IMR-90 (cell line): ENCODE results near the gene EGFL7. TPM values are rescaled to one million over a fixed set of nuclear protein-coding genes. Genes with fewer than 3 reads are reported as not detected.
A peak's percentile ranks its signal among the peaks of the same experiment; 100 is the strongest.

Experiments used
- ATAC-seq: fragments of 200-7000 bp; cut with Tn5 transposase; 2 replicates; pipeline ENCODE4 v1.9.1; 2020; ENCODE audit warnings: low read depth, mild to moderate bottlenecking, moderate library complexity
- BruUV-seq: library from RNA; stranded (reverse); fragments of 400-500 nt; replicated peaks from 2 replicates; lab custom pipeline; 2021; lab: Mats Ljungman, UMichigan
- CTCF ChIA-PET: fragments of 300-600 bp; formaldehyde crosslinking; extraction: SDS; loops from one replicate; lab custom pipeline; 2021; ENCODE audit warnings: antibody characterized with exemption; lab: Yijun Ruan, JAX
- POLR2A ChIA-PET: fragments of 300-600 bp; sonication (Branson Sonifier 250); formaldehyde crosslinking; loops from one replicate; lab custom pipeline; 2022; ENCODE audit warnings: antibody characterized with exemption; ENCODE audit not compliant: unreplicated experiment; lab: Charles Lee
- DNase-seq: peaks from one replicate; pipeline ENCODE4 v3.0.0; 2013
- H2AFZ ChIP-seq: replicated peaks from 2 replicates; pipeline ENCODE3; 2013; ENCODE audit warnings: low read length, mild to moderate bottlenecking; ENCODE audit not compliant: poor library complexity
- H2AK5ac ChIP-seq: 2 replicates; pipeline ENCODE4 v1.6.1; 2013; ENCODE audit warnings: low read depth, low read length, inconsistent platforms
- H2AK9ac ChIP-seq: replicated peaks from 2 replicates; pipeline ENCODE3; 2013; ENCODE audit warnings: mild to moderate bottlenecking, low read depth, low read length, moderate library complexity; ENCODE audit not compliant: poor library complexity
- H2BK120ac ChIP-seq: 2 replicates; pipeline ENCODE4 v1.6.1; 2013; ENCODE audit warnings: low read depth, low read length, inconsistent platforms
- H2BK15ac ChIP-seq: 3 replicates; pipeline ENCODE4 v1.6.1; 2013; ENCODE audit warnings: low read depth, low read length, inconsistent platforms
- H2BK20ac ChIP-seq: 2 replicates; pipeline ENCODE4 v1.6.1; 2013; ENCODE audit warnings: low read depth, mild to moderate bottlenecking, inconsistent platforms, low read length, moderate library complexity
- H2BK5ac ChIP-seq: 2 replicates; pipeline ENCODE4 v1.6.1; 2013; ENCODE audit warnings: mild to moderate bottlenecking, low read depth, low read length, inconsistent platforms; ENCODE audit not compliant: poor library complexity, severe bottlenecking
- H3K14ac ChIP-seq: replicated peaks from 2 replicates; pipeline ENCODE4 v1.6.1; 2013; ENCODE audit warnings: low read depth, low read length, inconsistent platforms
- H3K18ac ChIP-seq: 2 replicates; pipeline ENCODE4 v1.6.1; 2013; ENCODE audit warnings: low read depth, low read length, control low read depth
- H3K23ac ChIP-seq: 2 replicates; pipeline ENCODE4 v1.6.1; 2013; ENCODE audit warnings: low read depth, low read length, inconsistent platforms
- H3K27ac ChIP-seq: 2 replicates; pipeline ENCODE4 v1.5.1; 2013; ENCODE audit warnings: mild to moderate bottlenecking, control low read depth, low read length; ENCODE audit not compliant: insufficient read depth
- H3K27me3 ChIP-seq: 2 replicates; pipeline ENCODE4 v1.6.1; 2013; ENCODE audit warnings: low read length; ENCODE audit not compliant: control insufficient read depth, insufficient read depth
- H3K36me3 ChIP-seq: 2 replicates; pipeline ENCODE4 v1.6.1; 2013; ENCODE audit warnings: low read length, mixed read lengths; ENCODE audit not compliant: control insufficient read depth, insufficient read depth
- H3K4ac ChIP-seq: 2 replicates; pipeline ENCODE4 v1.6.1; 2013; ENCODE audit warnings: low read depth, low read length, inconsistent platforms
- H3K4me1 ChIP-seq: 2 replicates; pipeline ENCODE4 v1.6.1; 2013; ENCODE audit warnings: low read length, mixed read lengths; ENCODE audit not compliant: control insufficient read depth, insufficient read depth
- H3K4me2 ChIP-seq: 2 replicates; pipeline ENCODE4 v1.6.1; 2013; ENCODE audit warnings: low read depth, mild to moderate bottlenecking, control low read depth, low read length, moderate library complexity
- H3K4me3 ChIP-seq: 2 replicates; pipeline ENCODE4 v1.5.1; 2013; ENCODE audit warnings: low read depth, mild to moderate bottlenecking, control low read depth, low read length, moderate library complexity; ENCODE audit not compliant: insufficient read depth
- H3K56ac ChIP-seq: 2 replicates; pipeline ENCODE4 v1.6.1; 2013; ENCODE audit warnings: low read length, inconsistent platforms; ENCODE audit not compliant: insufficient read depth; ENCODE audit errors: extremely low read depth
- H3K79me1 ChIP-seq, 2 experiments: 2 replicates each; pipeline ENCODE4 v1.6.1; 2013; ENCODE audit warnings: low read length in 2 of 2, inconsistent platforms in 1 of 2, low read depth in 1 of 2
- H3K9ac ChIP-seq: 2 replicates; pipeline ENCODE4 v1.6.1; 2013; ENCODE audit warnings: low read depth, low read length, control low read depth
- H3K9me1 ChIP-seq: 2 replicates; pipeline ENCODE4 v1.6.1; 2013; ENCODE audit warnings: low read length, inconsistent platforms; ENCODE audit not compliant: insufficient read depth
- H3K9me3 ChIP-seq: 2 replicates; pipeline ENCODE4 v1.6.1; 2013; ENCODE audit warnings: low read length; ENCODE audit not compliant: control insufficient read depth, insufficient read depth
- H4K20me1 ChIP-seq: 2 replicates; pipeline ENCODE4 v1.6.1; 2013; ENCODE audit warnings: low read length, inconsistent platforms; ENCODE audit not compliant: insufficient read depth
- H4K5ac ChIP-seq: 2 replicates; pipeline ENCODE4 v1.6.1; 2013; ENCODE audit warnings: mild to moderate bottlenecking, low read depth, low read length, control low read depth
- H4K8ac ChIP-seq, 2 experiments: 2 replicates each; pipeline ENCODE4 v1.6.1; 2013; ENCODE audit warnings: low read depth in 2 of 2, low read length in 2 of 2, control low read depth in 1 of 2, inconsistent platforms in 1 of 2
- H4K91ac ChIP-seq: 2 replicates; pipeline ENCODE4 v1.6.1; 2013; ENCODE audit warnings: low read depth, low read length, inconsistent platforms; ENCODE audit not compliant: insufficient read depth
- BHLHE40 ChIP-seq: fragments of 150-350 bp; IDR thresholded peaks from 2 replicates; pipeline ENCODE4 v1.6.1; 2016; ENCODE audit warnings: mild to moderate bottlenecking, low read depth, low read length
- MAZ ChIP-seq: IDR thresholded peaks from 2 replicates; pipeline ENCODE4 v1.6.1; 2012; ENCODE audit warnings: low read depth, mild to moderate bottlenecking, low read length, improper control_type of control experiment, moderate library complexity, borderline replicate concordance
- MXI1 ChIP-seq: IDR thresholded peaks from 2 replicates; pipeline ENCODE4 v1.6.1; 2012; ENCODE audit warnings: low read depth, mild to moderate bottlenecking, low read length, moderate library complexity, borderline replicate concordance
- RFX5 ChIP-seq: IDR thresholded peaks from 2 replicates; pipeline ENCODE4 v1.8.0; 2012; ENCODE audit warnings: low read depth, mild to moderate bottlenecking, low read length, moderate library complexity
- WGBS, 2 experiments: methylation state at CpG; one replicate each; pipeline versions ENCODE4 v1.1.5 to v1.1.7; 2013; ENCODE audit warnings: missing lambda C conversion rate in 2 of 2; ENCODE audit not compliant: insufficient read length in 1 of 2; ENCODE audit errors: extremely low coverage in 2 of 2; 5-methylcytosine and 5-hydroxymethylcytosine counted together
- dilution Hi-C: fragments of 300-500 bp; cut with HindIII; formaldehyde crosslinking; loops from one replicate; pipeline ENCODE4 v1.14.3; 2018; ENCODE audit warnings: low sequenced_read_pairs; ENCODE audit not compliant: unreplicated experiment
- in situ Hi-C: fragments of 300-500 bp; cut with MboI; formaldehyde crosslinking; loops from 3 replicates; pipeline ENCODE4 v1.14.3; 2019; ENCODE audit warnings: low sequenced_read_pairs, inconsistent platforms, mixed read lengths
- intact Hi-C: fragments of 100-400 bp; cut with micrococcal nuclease; formaldehyde crosslinking; loops from 2 replicates; pipeline ENCODE4 v1.10.0; 2022
- polyA plus RNA-seq, 3 experiments: library from polyadenylated mRNA; depleted of rRNA; stranded (reverse); fragments of >200 nt; gene quantifications; 2 replicates each; pipeline ENCODE4 v1.2.3, GENCODE V29; 2012; ENCODE audit warnings: low replicate concordance in 1 of 3
- total RNA-seq: library from RNA; depleted of rRNA; stranded (reverse); fragments of >200 nt; gene quantifications from 2 replicates; pipeline ENCODE4 v1.2.3, GENCODE V29; 2012
- TF ChIP-seq, protein P1 (sequence below): fragments of 150-350 bp; IDR thresholded peaks from 2 replicates; pipeline ENCODE4 v1.6.1; 2016; ENCODE audit warnings: low read depth, mild to moderate bottlenecking, low read length, moderate library complexity, borderline replicate concordance
- TF ChIP-seq, protein P2 (sequence below): fragments of 150-350 bp; IDR thresholded peaks from 2 replicates; pipeline ENCODE4 v1.6.1; 2017; ENCODE audit warnings: mild to moderate bottlenecking, antibody characterized with exemption, low read length, low read depth

Gene EGFL7
- total and polyA plus RNA-seq, 2 of the 4 experiments (the other 2 are of a cell fraction): 2.2 to 10.4 TPM

DNA sequence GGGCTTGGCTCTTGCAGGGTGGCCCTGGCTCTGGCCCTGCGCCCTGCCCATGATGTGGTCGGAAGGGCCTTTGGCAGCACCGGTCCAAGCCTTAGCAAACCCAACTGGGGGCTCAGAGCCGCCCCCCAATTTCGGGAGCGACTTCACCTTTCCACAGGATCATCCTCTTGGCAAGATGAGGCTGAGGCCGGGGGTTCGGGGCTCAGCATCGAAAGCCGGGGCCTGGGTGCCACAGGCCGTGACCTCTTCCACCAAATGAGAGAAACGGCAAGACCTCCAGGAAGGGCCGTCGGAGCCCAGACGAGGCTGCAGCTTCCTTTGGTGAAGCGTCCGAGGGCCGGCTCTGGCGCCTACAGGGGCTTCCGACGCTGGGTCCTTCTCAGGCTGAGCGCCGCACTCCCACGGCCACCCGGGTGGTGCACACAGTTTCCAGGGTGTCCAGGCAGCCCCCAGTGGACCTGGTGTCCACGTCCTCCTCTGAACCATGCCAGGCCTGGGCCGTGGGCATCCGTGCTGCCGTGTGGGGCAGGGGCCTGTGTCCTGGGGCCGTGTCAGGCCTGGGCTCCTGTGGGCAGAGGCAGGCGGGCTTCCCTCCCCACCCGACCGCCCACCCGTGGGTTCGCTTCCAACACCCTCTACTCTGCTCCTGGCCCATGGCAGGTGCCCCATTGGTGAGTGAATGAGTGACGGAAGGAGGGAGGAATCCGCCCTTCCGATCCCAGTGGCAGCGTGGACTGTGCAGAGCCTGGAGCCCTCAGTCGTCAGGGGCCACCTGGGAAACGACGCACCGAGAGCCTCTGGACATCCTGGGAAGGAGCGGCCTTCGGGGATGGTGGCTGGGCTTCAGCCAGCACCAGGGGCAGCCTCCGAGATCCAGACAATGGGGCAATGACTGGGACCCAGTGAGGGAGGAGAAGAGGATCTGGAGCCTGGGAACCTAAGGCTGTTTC, 29.7 kb downstream of the EGFL7 start:
- no peak overlapping the region for H3K23ac ChIP-seq
- POLR2A ChIA-PET: no interaction called here
- dilution Hi-C loops: no loop called here
- no peak overlapping the region for H2BK120ac ChIP-seq
- H2BK5ac ChIP-seq: no peak overlapping the region
- H4K5ac ChIP-seq: no peak overlapping the region
- no TSS peak for BruUV-seq
- no peak overlapping the region for H3K4me3 ChIP-seq
- H3K14ac ChIP-seq: no peak overlapping the region
- H2AK5ac ChIP-seq: no peak overlapping the region
- no peak overlapping the region for H3K18ac ChIP-seq
- no peak overlapping the region for H3K4ac ChIP-seq
- ATAC-seq (no peak), DNase-seq (no peak)
- H3K4me2 ChIP-seq: no peak overlapping the region
- no peak overlapping the region for H3K27ac ChIP-seq
- intact Hi-C loops: no loop called here
- no peak overlapping the region for H4K91ac ChIP-seq
- H2BK15ac ChIP-seq: no peak overlapping the region
- H3K9ac ChIP-seq: no peak overlapping the region
- H4K8ac ChIP-seq: no peak overlapping the region
- no peaks in the 10 kb centered on the region for H4K20me1 ChIP-seq
- peaks cover 11% of the 10 kb centered on the region; the same call in 1 of the 2 replicates for H3K27me3 ChIP-seq
- peak overlapping the region; percentile 78 for H2AK9ac ChIP-seq
- H3K36me3 ChIP-seq: no peaks in the 10 kb centered on the region
- CTCF ChIA-PET: no interaction called here
- peaks cover 2% of the 10 kb centered on the region; the same call in 1 of the 2 replicates for H3K4me1 ChIP-seq
- H3K79me1 ChIP-seq: no peaks in the 10 kb centered on the region
- in situ Hi-C loops: no loop called here
- no peaks in the 10 kb centered on the region for H3K9me3 ChIP-seq
- H3K56ac ChIP-seq: no peak overlapping the region
- WGBS, 2 experiments: 90% methylated on average over 19 of the region's 46 CpGs; no CpG with 5 or more reads in 1 of the 2 experiments
- no peaks in the 10 kb centered on the region for H3K9me1 ChIP-seq
- no peak overlapping the region for H2AFZ ChIP-seq
- H2BK20ac ChIP-seq: no peak overlapping the region
- TF ChIP-seq MXI1: no peak
- no peak for TF ChIP-seq MAZ
- TF ChIP-seq BHLHE40: no peak
- no peak for TF ChIP-seq RFX5
- TF ChIP-seq, protein P1, sequence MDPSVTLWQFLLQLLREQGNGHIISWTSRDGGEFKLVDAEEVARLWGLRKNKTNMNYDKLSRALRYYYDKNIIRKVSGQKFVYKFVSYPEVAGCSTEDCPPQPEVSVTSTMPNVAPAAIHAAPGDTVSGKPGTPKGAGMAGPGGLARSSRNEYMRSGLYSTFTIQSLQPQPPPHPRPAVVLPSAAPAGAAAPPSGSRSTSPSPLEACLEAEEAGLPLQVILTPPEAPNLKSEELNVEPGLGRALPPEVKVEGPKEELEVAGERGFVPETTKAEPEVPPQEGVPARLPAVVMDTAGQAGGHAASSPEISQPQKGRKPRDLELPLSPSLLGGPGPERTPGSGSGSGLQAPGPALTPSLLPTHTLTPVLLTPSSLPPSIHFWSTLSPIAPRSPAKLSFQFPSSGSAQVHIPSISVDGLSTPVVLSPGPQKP: no peak
- TF ChIP-seq, protein P2, sequence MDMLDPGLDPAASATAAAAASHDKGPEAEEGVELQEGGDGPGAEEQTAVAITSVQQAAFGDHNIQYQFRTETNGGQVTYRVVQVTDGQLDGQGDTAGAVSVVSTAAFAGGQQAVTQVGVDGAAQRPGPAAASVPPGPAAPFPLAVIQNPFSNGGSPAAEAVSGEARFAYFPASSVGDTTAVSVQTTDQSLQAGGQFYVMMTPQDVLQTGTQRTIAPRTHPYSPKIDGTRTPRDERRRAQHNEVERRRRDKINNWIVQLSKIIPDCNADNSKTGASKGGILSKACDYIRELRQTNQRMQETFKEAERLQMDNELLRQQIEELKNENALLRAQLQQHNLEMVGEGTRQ: no peak
